ENCODE data around the gene GGACT.

GRCh38 chr13:100532836-100533435, 55.7 kb downstream of the GGACT start:
- no peak for TF ChIP-seq POLR2A (IDR thresholded peaks at IDR 0.05)
- no peak for TF ChIP-seq CTCF (IDR thresholded peaks at IDR 0.05)
